IMR-90 (cell line): Measurements from ENCODE around the gene SLC7A6OS. TPM values are rescaled to one million over a fixed set of nuclear protein-coding genes. Genes with fewer than 3 reads are reported as not detected.

ENCODE experiments used
- ATAC-seq: fragments of 200-7000 bp; cut with Tn5 transposase; 2 replicates; pipeline ENCODE4 v1.9.1; 2020; ENCODE audit warnings: low read depth, mild to moderate bottlenecking, moderate library complexity
- BruUV-seq: library from RNA; stranded (reverse); fragments of 400-500 nt; replicated peaks from 2 replicates; lab custom pipeline; 2021; lab: Mats Ljungman, UMichigan
- CTCF ChIA-PET: fragments of 300-600 bp; formaldehyde crosslinking; extraction: SDS; loops from one replicate; lab custom pipeline; 2021; ENCODE audit warnings: antibody characterized with exemption; lab: Yijun Ruan, JAX
- POLR2A ChIA-PET: fragments of 300-600 bp; sonication (Branson Sonifier 250); formaldehyde crosslinking; loops from one replicate; lab custom pipeline; 2022; ENCODE audit warnings: antibody characterized with exemption; ENCODE audit not compliant: unreplicated experiment; lab: Charles Lee
- DNase-seq: peaks from one replicate; pipeline ENCODE4 v3.0.0; 2013
- H2AFZ ChIP-seq: replicated peaks from 2 replicates; pipeline ENCODE3; 2013; ENCODE audit warnings: low read length, mild to moderate bottlenecking; ENCODE audit not compliant: poor library complexity
- H2AK5ac ChIP-seq: 2 replicates; pipeline ENCODE4 v1.6.1; 2013; ENCODE audit warnings: low read depth, low read length, inconsistent platforms
- H2AK9ac ChIP-seq: replicated peaks from 2 replicates; pipeline ENCODE3; 2013; ENCODE audit warnings: mild to moderate bottlenecking, low read depth, low read length, moderate library complexity; ENCODE audit not compliant: poor library complexity
- H2BK120ac ChIP-seq: 2 replicates; pipeline ENCODE4 v1.6.1; 2013; ENCODE audit warnings: low read depth, low read length, inconsistent platforms
- H2BK15ac ChIP-seq: 3 replicates; pipeline ENCODE4 v1.6.1; 2013; ENCODE audit warnings: low read depth, low read length, inconsistent platforms
- H2BK20ac ChIP-seq: 2 replicates; pipeline ENCODE4 v1.6.1; 2013; ENCODE audit warnings: low read depth, mild to moderate bottlenecking, inconsistent platforms, low read length, moderate library complexity
- H2BK5ac ChIP-seq: 2 replicates; pipeline ENCODE4 v1.6.1; 2013; ENCODE audit warnings: mild to moderate bottlenecking, low read depth, low read length, inconsistent platforms; ENCODE audit not compliant: poor library complexity, severe bottlenecking
- H3K14ac ChIP-seq: replicated peaks from 2 replicates; pipeline ENCODE4 v1.6.1; 2013; ENCODE audit warnings: low read depth, low read length, inconsistent platforms
- H3K18ac ChIP-seq: 2 replicates; pipeline ENCODE4 v1.6.1; 2013; ENCODE audit warnings: low read depth, low read length, control low read depth
- H3K23ac ChIP-seq: 2 replicates; pipeline ENCODE4 v1.6.1; 2013; ENCODE audit warnings: low read depth, low read length, inconsistent platforms
- H3K27ac ChIP-seq: 2 replicates; pipeline ENCODE4 v1.5.1; 2013; ENCODE audit warnings: mild to moderate bottlenecking, control low read depth, low read length; ENCODE audit not compliant: insufficient read depth
- H3K27me3 ChIP-seq: 2 replicates; pipeline ENCODE4 v1.6.1; 2013; ENCODE audit warnings: low read length; ENCODE audit not compliant: control insufficient read depth, insufficient read depth
- H3K36me3 ChIP-seq: 2 replicates; pipeline ENCODE4 v1.6.1; 2013; ENCODE audit warnings: low read length, mixed read lengths; ENCODE audit not compliant: control insufficient read depth, insufficient read depth
- H3K4ac ChIP-seq: 2 replicates; pipeline ENCODE4 v1.6.1; 2013; ENCODE audit warnings: low read depth, low read length, inconsistent platforms
- H3K4me1 ChIP-seq: 2 replicates; pipeline ENCODE4 v1.6.1; 2013; ENCODE audit warnings: low read length, mixed read lengths; ENCODE audit not compliant: control insufficient read depth, insufficient read depth
- H3K4me2 ChIP-seq: 2 replicates; pipeline ENCODE4 v1.6.1; 2013; ENCODE audit warnings: low read depth, mild to moderate bottlenecking, control low read depth, low read length, moderate library complexity
- H3K4me3 ChIP-seq: 2 replicates; pipeline ENCODE4 v1.5.1; 2013; ENCODE audit warnings: low read depth, mild to moderate bottlenecking, control low read depth, low read length, moderate library complexity; ENCODE audit not compliant: insufficient read depth
- H3K56ac ChIP-seq: 2 replicates; pipeline ENCODE4 v1.6.1; 2013; ENCODE audit warnings: low read length, inconsistent platforms; ENCODE audit not compliant: insufficient read depth; ENCODE audit errors: extremely low read depth
- H3K79me1 ChIP-seq, 2 experiments: 2 replicates each; pipeline ENCODE4 v1.6.1; 2013; ENCODE audit warnings: low read length in 2 of 2, inconsistent platforms in 1 of 2, low read depth in 1 of 2
- H3K9ac ChIP-seq: 2 replicates; pipeline ENCODE4 v1.6.1; 2013; ENCODE audit warnings: low read depth, low read length, control low read depth
- H3K9me1 ChIP-seq: 2 replicates; pipeline ENCODE4 v1.6.1; 2013; ENCODE audit warnings: low read length, inconsistent platforms; ENCODE audit not compliant: insufficient read depth
- H3K9me3 ChIP-seq: 2 replicates; pipeline ENCODE4 v1.6.1; 2013; ENCODE audit warnings: low read length; ENCODE audit not compliant: control insufficient read depth, insufficient read depth
- H4K20me1 ChIP-seq: 2 replicates; pipeline ENCODE4 v1.6.1; 2013; ENCODE audit warnings: low read length, inconsistent platforms; ENCODE audit not compliant: insufficient read depth
- H4K5ac ChIP-seq: 2 replicates; pipeline ENCODE4 v1.6.1; 2013; ENCODE audit warnings: mild to moderate bottlenecking, low read depth, low read length, control low read depth
- H4K8ac ChIP-seq, 2 experiments: 2 replicates each; pipeline ENCODE4 v1.6.1; 2013; ENCODE audit warnings: low read depth in 2 of 2, low read length in 2 of 2, control low read depth in 1 of 2, inconsistent platforms in 1 of 2
- H4K91ac ChIP-seq: 2 replicates; pipeline ENCODE4 v1.6.1; 2013; ENCODE audit warnings: low read depth, low read length, inconsistent platforms; ENCODE audit not compliant: insufficient read depth
- BHLHE40 ChIP-seq: fragments of 150-350 bp; IDR thresholded peaks from 2 replicates; pipeline ENCODE4 v1.6.1; 2016; ENCODE audit warnings: mild to moderate bottlenecking, low read depth, low read length
- CTCF ChIP-seq: conservative IDR thresholded peaks from 2 replicates; pipeline ENCODE4 v1.5.1; 2012; ENCODE audit warnings: mild to moderate bottlenecking, low read depth, low read length, improper control_type of control experiment
- FOS ChIP-seq: fragments of 150-350 bp; IDR thresholded peaks from 2 replicates; pipeline ENCODE4 v1.6.1; 2016; ENCODE audit warnings: low read depth, low read length
- MAFK ChIP-seq: IDR thresholded peaks from 2 replicates; pipeline ENCODE4 v1.6.1; 2012; ENCODE audit warnings: low read depth, low read length, improper control_type of control experiment
- MAZ ChIP-seq: IDR thresholded peaks from 2 replicates; pipeline ENCODE4 v1.6.1; 2012; ENCODE audit warnings: low read depth, mild to moderate bottlenecking, low read length, improper control_type of control experiment, moderate library complexity, borderline replicate concordance
- MXI1 ChIP-seq: IDR thresholded peaks from 2 replicates; pipeline ENCODE4 v1.6.1; 2012; ENCODE audit warnings: low read depth, mild to moderate bottlenecking, low read length, moderate library complexity, borderline replicate concordance
- NFE2L2 ChIP-seq: fragments of 150-350 bp; IDR thresholded peaks from 2 replicates; pipeline ENCODE4 v1.6.1; 2016; ENCODE audit warnings: low read depth, mild to moderate bottlenecking, low read length
- POLR2A ChIP-seq: IDR thresholded peaks from 2 replicates; pipeline ENCODE4 v1.6.1; 2012; ENCODE audit warnings: mild to moderate bottlenecking, low read depth, low read length
- RCOR1 ChIP-seq: IDR thresholded peaks from 2 replicates; pipeline ENCODE4 v1.6.1; 2012; ENCODE audit warnings: mild to moderate bottlenecking, low read length, improper control_type of control experiment; ENCODE audit not compliant: insufficient replicate concordance
- SMC3 ChIP-seq: fragments of 150-350 bp; IDR thresholded peaks from 2 replicates; pipeline ENCODE4 v1.6.1; 2016; ENCODE audit warnings: low read depth, mild to moderate bottlenecking, antibody characterized with exemption, low read length, moderate library complexity
- WGBS, 2 experiments: methylation state at CpG; one replicate each; pipeline versions ENCODE4 v1.1.5 to v1.1.7; 2013; ENCODE audit warnings: missing lambda C conversion rate in 2 of 2; ENCODE audit not compliant: insufficient read length in 1 of 2; ENCODE audit errors: extremely low coverage in 2 of 2; 5-methylcytosine and 5-hydroxymethylcytosine counted together
- dilution Hi-C: fragments of 300-500 bp; cut with HindIII; formaldehyde crosslinking; loops from one replicate; pipeline ENCODE4 v1.14.3; 2018; ENCODE audit warnings: low sequenced_read_pairs; ENCODE audit not compliant: unreplicated experiment
- in situ Hi-C: fragments of 300-500 bp; cut with MboI; formaldehyde crosslinking; loops from 3 replicates; pipeline ENCODE4 v1.14.3; 2019; ENCODE audit warnings: low sequenced_read_pairs, inconsistent platforms, mixed read lengths
- intact Hi-C: fragments of 100-400 bp; cut with micrococcal nuclease; formaldehyde crosslinking; loops from 2 replicates; pipeline ENCODE4 v1.10.0; 2022
- polyA plus RNA-seq, 3 experiments: library from polyadenylated mRNA; depleted of rRNA; stranded (reverse); fragments of >200 nt; gene quantifications; 2 replicates each; pipeline ENCODE4 v1.2.3, GENCODE V29; 2012; ENCODE audit warnings: low replicate concordance in 1 of 3
- total RNA-seq: library from RNA; depleted of rRNA; stranded (reverse); fragments of >200 nt; gene quantifications from 2 replicates; pipeline ENCODE4 v1.2.3, GENCODE V29; 2012
- TF ChIP-seq, protein P1 (sequence below): fragments of 150-350 bp; IDR thresholded peaks from 2 replicates; pipeline ENCODE4 v1.6.1; 2017; ENCODE audit warnings: mild to moderate bottlenecking, antibody characterized with exemption, low read length, low read depth

The SLC7A6OS gene
- total and polyA plus RNA-seq, 2 of the 4 experiments (the other 2 are of a cell fraction): 6.8 to 8.4 TPM

GRCh38 chr16:68288252-68288650 is 22.5 kb downstream of the SLC7A6OS start:
- no peak overlapping the region for H3K18ac ChIP-seq
- H3K4ac ChIP-seq: no peak overlapping the region
- ChIA-PET CTCF (interaction anchor here (0.7 to 1.2 kb wide), 5 partner anchors 11 to 60 kb away, joined by 3 read pairs; no protein-coding TSS in a partner anchor), POLR2A (interaction anchor here (0.6 kb wide), 1 partner anchor 18 kb away, joined by 5 read pairs; no protein-coding TSS in a partner anchor)
- H4K91ac ChIP-seq: no peak overlapping the region
- no peak overlapping the region for H3K14ac ChIP-seq
- H3K56ac ChIP-seq: no peak overlapping the region
- no peak for ATAC-seq
- H3K79me1 ChIP-seq: peaks cover 40 to 90% of the 10 kb centered on the region in 2 experiments
- no peak overlapping the region for H3K4me2 ChIP-seq
- no peak overlapping the region for H2AK5ac ChIP-seq
- H3K4me3 ChIP-seq: no peak overlapping the region
- WGBS, 2 experiments: 100% methylated on average over 1 of the region's 1 CpG; no CpG with 5 or more reads in 1 of the 2 experiments
- no peak for DNase-seq
- no peak overlapping the region for H2AK9ac ChIP-seq
- no peak overlapping the region for H2AFZ ChIP-seq
- H3K27me3 ChIP-seq: no peaks in the 10 kb centered on the region
- in situ Hi-C loops (no loop called here), dilution Hi-C loops (no loop called here), intact Hi-C loops (no loop called here)
- no TSS peak for BruUV-seq
- no peak overlapping the region for H2BK15ac ChIP-seq
- no peak for TF ChIP-seq MAZ
- TF ChIP-seq MXI1: no peak
- TF ChIP-seq BHLHE40: no peak
- TF ChIP-seq FOS: no peak
- no peak for TF ChIP-seq CTCF
- no peak for TF ChIP-seq SMC3
- no peak for TF ChIP-seq MAFK
- no peak for TF ChIP-seq NFE2L2
- TF ChIP-seq RCOR1: no peak
- TF ChIP-seq POLR2A: no peak
- TF ChIP-seq, protein P1, sequence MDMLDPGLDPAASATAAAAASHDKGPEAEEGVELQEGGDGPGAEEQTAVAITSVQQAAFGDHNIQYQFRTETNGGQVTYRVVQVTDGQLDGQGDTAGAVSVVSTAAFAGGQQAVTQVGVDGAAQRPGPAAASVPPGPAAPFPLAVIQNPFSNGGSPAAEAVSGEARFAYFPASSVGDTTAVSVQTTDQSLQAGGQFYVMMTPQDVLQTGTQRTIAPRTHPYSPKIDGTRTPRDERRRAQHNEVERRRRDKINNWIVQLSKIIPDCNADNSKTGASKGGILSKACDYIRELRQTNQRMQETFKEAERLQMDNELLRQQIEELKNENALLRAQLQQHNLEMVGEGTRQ: no peak
- no peak overlapping the region for H4K8ac ChIP-seq
- no peak overlapping the region for H3K27ac ChIP-seq
- H2BK120ac ChIP-seq: no peak overlapping the region
- H3K9me1 ChIP-seq: peaks cover 37% of the 10 kb centered on the region
- no peak overlapping the region for H2BK20ac ChIP-seq
- no peak overlapping the region for H2BK5ac ChIP-seq
- H4K5ac ChIP-seq: no peak overlapping the region
- no peak overlapping the region for H3K23ac ChIP-seq
- H3K9me3 ChIP-seq: no peaks in the 10 kb centered on the region
- H3K9ac ChIP-seq: no peak overlapping the region
- H3K4me1 ChIP-seq: peaks cover 11% of the 10 kb centered on the region
- peaks cover 56% of the 10 kb centered on the region for H4K20me1 ChIP-seq
- peaks cover 31% of the 10 kb centered on the region for H3K36me3 ChIP-seq
